Endodermal cell (in vitro differentiated cells): ENCODE measurements around the gene CLK4. TPM values are rescaled to one million over a fixed set of nuclear protein-coding genes. Genes with fewer than 3 reads are reported as not detected.

Experiments
- DNase-seq: peaks from one replicate; pipeline ENCODE4 v3.0.0-alpha.2; 2017
- H3K27ac ChIP-seq: 2 replicates; pipeline ENCODE4 v1.5.1; 2013; ENCODE audit warnings: mild to moderate bottlenecking, low read depth, low read length, moderate library complexity
- H3K27me3 ChIP-seq: 2 replicates; pipeline ENCODE4 v1.6.1; 2013; ENCODE audit warnings: mild to moderate bottlenecking, low read length, moderate library complexity; ENCODE audit not compliant: insufficient read depth, control insufficient read depth, poor library complexity, severe bottlenecking
- H3K36me3 ChIP-seq: 2 replicates; pipeline ENCODE4 v1.7.0; 2013; ENCODE audit warnings: mild to moderate bottlenecking, low read length, moderate library complexity; ENCODE audit not compliant: control insufficient read depth, insufficient read depth
- H3K4me1 ChIP-seq: one replicate; pipeline ENCODE4 v1.7.0; 2013; ENCODE audit warnings: low read length; ENCODE audit not compliant: control insufficient read depth, insufficient read depth
- H3K4me3 ChIP-seq: 2 replicates; pipeline ENCODE4 v1.5.1; 2013; ENCODE audit warnings: mild to moderate bottlenecking, low read length, moderate library complexity
- H3K9ac ChIP-seq: 2 replicates; pipeline ENCODE4 v1.6.1; 2013; ENCODE audit warnings: mild to moderate bottlenecking, low read length, moderate library complexity; ENCODE audit not compliant: poor library complexity, severe bottlenecking; ENCODE audit errors: extremely low read depth
- H3K9me3 ChIP-seq: 2 replicates; pipeline ENCODE4 v1.6.1; 2013; ENCODE audit warnings: mild to moderate bottlenecking, low read length, moderate library complexity; ENCODE audit not compliant: control insufficient read depth
- H3K27ac Mint-ChIP-seq: 2 replicates; pipeline ENCODE4 v1.8.0; 2020; ENCODE audit warnings: mixed read lengths
- H3K27me3 Mint-ChIP-seq: 2 replicates; pipeline ENCODE4 v1.8.0; 2021; ENCODE audit warnings: mild to moderate bottlenecking, mixed read lengths; ENCODE audit not compliant: insufficient read depth
- H3K36me3 Mint-ChIP-seq: 2 replicates; pipeline ENCODE4 v1.8.0; 2020; ENCODE audit warnings: low read depth, mixed read lengths
- H3K4me1 Mint-ChIP-seq: 2 replicates; pipeline ENCODE4 v1.8.0; 2020; ENCODE audit warnings: mixed read lengths
- H3K4me3 Mint-ChIP-seq: 2 replicates; pipeline ENCODE4 v1.8.0; 2020; ENCODE audit warnings: mild to moderate bottlenecking, moderate library complexity, mixed read lengths
- H3K9me3 Mint-ChIP-seq: 2 replicates; pipeline ENCODE4 v1.8.0; 2020; ENCODE audit warnings: mild to moderate bottlenecking, mixed read lengths
- CTCF ChIP-seq: fragments of 200-600 bp; sonication (generic); conservative IDR thresholded peaks from 2 replicates; pipeline ENCODE4 v1.5.0; 2021; ENCODE audit warnings: antibody characterized with exemption, mild to moderate bottlenecking
- WGBS, 2 experiments: methylation state at CpG; one replicate each; pipeline versions ENCODE4 v1.1.5 to v1.1.7; 2013; ENCODE audit warnings: missing lambda C conversion rate in 2 of 2, mixed read lengths in 1 of 2; ENCODE audit not compliant: insufficient coverage in 1 of 2, insufficient read length in 1 of 2; 5-methylcytosine and 5-hydroxymethylcytosine counted together
- total RNA-seq, 2 donors: library from RNA; stranded (reverse); fragmentation: NEBNext Ultra II Directional in 1 of 2; extraction: Animal tissue kit (Norgen Biotek cat#: 25700) in 1 of 2; gene quantifications; 2 replicates in 1 of 2; 3 replicates in 1 of 2; pipeline ENCODE4 v1.2.1, GENCODE V29; 2021

The CLK4 gene
- total RNA-seq, 2 donors from 2014 or later: 14.9 to 19.4 TPM

GRCh38 chr5:178641711-178642110 is 14.9 kb upstream of the CLK4 start:
- 78 to 79% methylated on average over 7 to 9 of the region's 9 CpGs for WGBS, 2 experiments
- Mint-ChIP-seq H3K9me3 (peaks cover 12% of the 10 kb centered on the region), H3K36me3 (no peaks in the 10 kb centered on the region), H3K27me3 (peaks cover 10% of the 10 kb centered on the region), H3K4me3 (no peak overlapping the region), H3K27ac (no peak overlapping the region), H3K4me1 (no peaks in the 10 kb centered on the region)
- no peaks in the 10 kb centered on the region for H3K36me3 ChIP-seq
- peaks cover 6% of the 10 kb centered on the region for H3K9me3 ChIP-seq
- H3K4me3 ChIP-seq: no peak overlapping the region
- no peaks in the 10 kb centered on the region for H3K27me3 ChIP-seq
- no peak overlapping the region for H3K9ac ChIP-seq
- no peaks in the 10 kb centered on the region for H3K4me1 ChIP-seq
- DNase-seq: no peak
- H3K27ac ChIP-seq: no peak overlapping the region
- TF ChIP-seq CTCF: no peak

- TF ChIP-seq CTCF: no peak
- H3K36me3 Mint-ChIP-seq: no peaks in the 10 kb centered on the region
Observed at GRCh38 chr5:178640331-178641045, 13.6 kb upstream of the CLK4 start.

GRCh38 chr5:178637356-178638074 is 10.7 kb upstream of the CLK4 start:
- H3K27me3 Mint-ChIP-seq: peaks cover 42% of the 10 kb centered on the region
- no peaks in the 10 kb centered on the region for H3K4me1 ChIP-seq
- DNase-seq: no peak
- no peak overlapping the region for H3K9ac ChIP-seq
- WGBS, 2 experiments: 86 to 95% methylated on average over 8 to 9 of the region's 9 CpGs
- H3K4me3 ChIP-seq: no peak overlapping the region
- no peak overlapping the region for H3K4me3 Mint-ChIP-seq
- no peaks in the 10 kb centered on the region for H3K36me3 ChIP-seq
- H3K27me3 ChIP-seq: peaks cover 21% of the 10 kb centered on the region
- H3K27ac ChIP-seq: no peak overlapping the region
- H3K9me3 Mint-ChIP-seq: peaks cover 10% of the 10 kb centered on the region
- peaks cover 10% of the 10 kb centered on the region for H3K9me3 ChIP-seq
- peaks cover 2% of the 10 kb centered on the region for H3K4me1 Mint-ChIP-seq
- no peak for TF ChIP-seq CTCF
- H3K27ac Mint-ChIP-seq: no peak overlapping the region
- H3K36me3 Mint-ChIP-seq: no peaks in the 10 kb centered on the region

More at GRCh38 chr5:178640331-178641045, 13.6 kb upstream of the CLK4 start:
- WGBS, 2 experiments: 83 to 90% methylated on average over 11 to 13 of the region's 13 CpGs
- Mint-ChIP-seq H3K27me3 (peaks cover 12% of the 10 kb centered on the region), H3K9me3 (peaks cover 12% of the 10 kb centered on the region), H3K27ac (no peak overlapping the region), H3K4me3 (no peak overlapping the region), H3K4me1 (no peaks in the 10 kb centered on the region)
- no peaks in the 10 kb centered on the region for H3K27me3 ChIP-seq
- DNase-seq: no peak
- no peak overlapping the region for H3K9ac ChIP-seq
- H3K9me3 ChIP-seq: peaks cover 6% of the 10 kb centered on the region
- no peak overlapping the region for H3K27ac ChIP-seq
- H3K4me3 ChIP-seq: no peak overlapping the region
- no peaks in the 10 kb centered on the region for H3K36me3 ChIP-seq
- no peaks in the 10 kb centered on the region for H3K4me1 ChIP-seq
